HepG2 (cell line): ENCODE measurements around the gene CEACAM16. TPM values are rescaled to one million over a fixed set of nuclear protein-coding genes. Genes with fewer than 3 reads are reported as not detected.
A peak's percentile ranks its signal among the peaks of the same experiment; 100 is the strongest.

Experiments
- ARNT ChIP-seq: fragments of 450-650 bp; IDR thresholded peaks from 2 replicates; pipeline ENCODE4 v1.6.1; 2017
- BRD4 ChIP-seq: sonication (generic); formaldehyde crosslinking; IDR thresholded peaks from 2 replicates; pipeline ENCODE4 v1.4.0; 2020; ENCODE audit warnings: missing genetic modification reagents
- CHD2 ChIP-seq: IDR thresholded peaks from 2 replicates; pipeline ENCODE4 v1.6.1; 2011; ENCODE audit warnings: low read depth, low read length, improper control_type of control experiment
- CREB1 ChIP-seq, 2 experiments: fragments of 450-650 bp in 1 of 2; IDR thresholded peaks; 2 replicates each; pipeline ENCODE4 v1.6.1; 2016 to 2017; ENCODE audit warnings: control low read depth in 1 of 2, mild to moderate bottlenecking in 1 of 2, missing compliant biosample characterization in 1 of 2, missing genetic modification characterization in 1 of 2
- FLYWCH1 ChIP-seq: sonication (generic); formaldehyde crosslinking; IDR thresholded peaks from 2 replicates; pipeline ENCODE4 v1.8.1; 2023; ENCODE audit warnings: mild to moderate bottlenecking, missing genetic modification reagents
- FOSL2 ChIP-seq: sonication (generic); formaldehyde crosslinking; IDR thresholded peaks from 2 replicates; pipeline ENCODE4 v1.4.0; 2020; ENCODE audit warnings: missing genetic modification reagents
- FOXP1 ChIP-seq, 2 experiments: fragments of 450-650 bp in 1 of 2; IDR thresholded peaks; 2 replicates each; pipeline ENCODE4 v1.6.1; 2017 to 2018; ENCODE audit warnings: antibody characterized with exemption in 1 of 2
- HNRNPL ChIP-seq: fragments of 200-400 bp; formaldehyde crosslinking; IDR thresholded peaks from 2 replicates; pipeline ENCODE4 v1.6.1; 2017; ENCODE audit warnings: mild to moderate bottlenecking, low read depth, low read length
- KAT8 ChIP-seq: IDR thresholded peaks from 2 replicates; pipeline ENCODE4 v1.6.1; 2016; ENCODE audit warnings: missing genetic modification reagents, missing compliant biosample characterization
- NFKBIZ ChIP-seq: IDR thresholded peaks from 2 replicates; pipeline ENCODE4 v1.6.1; 2018; ENCODE audit warnings: missing genetic modification reagents, missing compliant biosample characterization
- SNRNP70 ChIP-seq: fragments of 200-400 bp; formaldehyde crosslinking; IDR thresholded peaks from 2 replicates; pipeline ENCODE4 v1.6.1; 2017; ENCODE audit warnings: mild to moderate bottlenecking, low read depth, low read length, moderate library complexity
- U2AF1 ChIP-seq: fragments of 200-400 bp; formaldehyde crosslinking; optimal IDR thresholded peaks from 2 replicates; pipeline ENCODE3; 2017; ENCODE audit warnings: mild to moderate bottlenecking, low read depth, low read length
- ZNF44 ChIP-seq: sonication (generic); formaldehyde crosslinking; IDR thresholded peaks from 2 replicates; pipeline ENCODE4 v1.5.1; 2020; ENCODE audit warnings: mild to moderate bottlenecking, missing genetic modification reagents
- ZNF709 ChIP-seq: sonication (generic); formaldehyde crosslinking; IDR thresholded peaks from 2 replicates; pipeline ENCODE4 v1.5.0; 2020; ENCODE audit warnings: mild to moderate bottlenecking, missing genetic modification reagents
- polyA plus RNA-seq, 8 experiments: library from polyadenylated mRNA; depleted of rRNA in 3 of 8; stranded (reverse) in 7 of 8; unstranded in 1 of 8; fragments of >200 nt; fragmentation: Illumina TruSeq in 4 of 8; extraction: Trizol in 4 of 8; gene quantifications; 2 replicates each; pipeline versions ENCODE4 v1.2.1 to v1.2.3, GENCODE V29; 2011 to 2016; ENCODE audit warnings: low read depth in 4 of 8, missing spikeins in 1 of 8, mixed read lengths in 1 of 8; ENCODE audit not compliant: insufficient read depth in 1 of 8
- total RNA-seq, 5 experiments: library from RNA; depleted of rRNA; stranded (reverse); fragments of >200 nt; fragmentation: Illumina TruSeq; extraction: Trizol; gene quantifications; 2 replicates each; pipeline ENCODE4 v1.2.3, GENCODE V29; 2016; ENCODE audit warnings: low read depth in 1 of 5
- TF ChIP-seq, protein P1 (sequence below): sonication (generic); formaldehyde crosslinking; IDR thresholded peaks from 2 replicates; pipeline ENCODE4 v1.9.0; 2022; ENCODE audit warnings: low read depth, missing genetic modification reagents
- TF ChIP-seq, protein P2 (sequence below): sonication (generic); formaldehyde crosslinking; IDR thresholded peaks from 2 replicates; pipeline ENCODE4 v1.4.0; 2020; ENCODE audit warnings: mild to moderate bottlenecking, missing genetic modification reagents
- TF ChIP-seq, protein P3 (sequence below): sonication (generic); formaldehyde crosslinking; IDR thresholded peaks from 2 replicates; pipeline ENCODE4 v1.5.0; 2020; ENCODE audit warnings: missing genetic modification reagents, mild to moderate bottlenecking, borderline replicate concordance
- TF ChIP-seq, protein P4 (sequence below): sonication (generic); formaldehyde crosslinking; conservative IDR thresholded peaks from 2 replicates; pipeline ENCODE4 v1.4.0; 2020; ENCODE audit warnings: missing genetic modification reagents

CEACAM16 gene
- total and polyA plus RNA-seq, 2 of the 13 experiments (the other 11 are each of a cell fraction or from before 2014, with no cell fraction given) = not detected

GRCh38 chr19:44694184-44694579, 4.8 kb upstream of the CEACAM16 start (continued):
- TF ChIP-seq, protein P1, sequence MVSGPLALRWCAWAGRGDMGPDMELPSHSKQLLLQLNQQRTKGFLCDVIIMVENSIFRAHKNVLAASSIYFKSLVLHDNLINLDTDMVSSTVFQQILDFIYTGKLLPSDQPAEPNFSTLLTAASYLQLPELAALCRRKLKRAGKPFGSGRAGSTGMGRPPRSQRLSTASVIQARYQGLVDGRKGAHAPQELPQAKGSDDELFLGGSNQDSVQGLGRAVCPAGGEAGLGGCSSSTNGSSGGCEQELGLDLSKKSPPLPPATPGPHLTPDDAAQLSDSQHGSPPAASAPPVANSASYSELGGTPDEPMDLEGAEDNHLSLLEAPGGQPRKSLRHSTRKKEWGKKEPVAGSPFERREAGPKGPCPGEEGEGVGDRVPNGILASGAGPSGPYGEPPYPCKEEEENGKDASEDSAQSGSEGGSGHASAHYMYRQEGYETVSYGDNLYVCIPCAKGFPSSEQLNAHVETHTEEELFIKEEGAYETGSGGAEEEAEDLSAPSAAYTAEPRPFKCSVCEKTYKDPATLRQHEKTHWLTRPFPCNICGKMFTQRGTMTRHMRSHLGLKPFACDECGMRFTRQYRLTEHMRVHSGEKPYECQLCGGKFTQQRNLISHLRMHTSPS (CRISPR knock-in tag) = 0 out of 2 replicates have a peak, but pooled peaks have one; percentile 9
- TF ChIP-seq, protein P2, sequence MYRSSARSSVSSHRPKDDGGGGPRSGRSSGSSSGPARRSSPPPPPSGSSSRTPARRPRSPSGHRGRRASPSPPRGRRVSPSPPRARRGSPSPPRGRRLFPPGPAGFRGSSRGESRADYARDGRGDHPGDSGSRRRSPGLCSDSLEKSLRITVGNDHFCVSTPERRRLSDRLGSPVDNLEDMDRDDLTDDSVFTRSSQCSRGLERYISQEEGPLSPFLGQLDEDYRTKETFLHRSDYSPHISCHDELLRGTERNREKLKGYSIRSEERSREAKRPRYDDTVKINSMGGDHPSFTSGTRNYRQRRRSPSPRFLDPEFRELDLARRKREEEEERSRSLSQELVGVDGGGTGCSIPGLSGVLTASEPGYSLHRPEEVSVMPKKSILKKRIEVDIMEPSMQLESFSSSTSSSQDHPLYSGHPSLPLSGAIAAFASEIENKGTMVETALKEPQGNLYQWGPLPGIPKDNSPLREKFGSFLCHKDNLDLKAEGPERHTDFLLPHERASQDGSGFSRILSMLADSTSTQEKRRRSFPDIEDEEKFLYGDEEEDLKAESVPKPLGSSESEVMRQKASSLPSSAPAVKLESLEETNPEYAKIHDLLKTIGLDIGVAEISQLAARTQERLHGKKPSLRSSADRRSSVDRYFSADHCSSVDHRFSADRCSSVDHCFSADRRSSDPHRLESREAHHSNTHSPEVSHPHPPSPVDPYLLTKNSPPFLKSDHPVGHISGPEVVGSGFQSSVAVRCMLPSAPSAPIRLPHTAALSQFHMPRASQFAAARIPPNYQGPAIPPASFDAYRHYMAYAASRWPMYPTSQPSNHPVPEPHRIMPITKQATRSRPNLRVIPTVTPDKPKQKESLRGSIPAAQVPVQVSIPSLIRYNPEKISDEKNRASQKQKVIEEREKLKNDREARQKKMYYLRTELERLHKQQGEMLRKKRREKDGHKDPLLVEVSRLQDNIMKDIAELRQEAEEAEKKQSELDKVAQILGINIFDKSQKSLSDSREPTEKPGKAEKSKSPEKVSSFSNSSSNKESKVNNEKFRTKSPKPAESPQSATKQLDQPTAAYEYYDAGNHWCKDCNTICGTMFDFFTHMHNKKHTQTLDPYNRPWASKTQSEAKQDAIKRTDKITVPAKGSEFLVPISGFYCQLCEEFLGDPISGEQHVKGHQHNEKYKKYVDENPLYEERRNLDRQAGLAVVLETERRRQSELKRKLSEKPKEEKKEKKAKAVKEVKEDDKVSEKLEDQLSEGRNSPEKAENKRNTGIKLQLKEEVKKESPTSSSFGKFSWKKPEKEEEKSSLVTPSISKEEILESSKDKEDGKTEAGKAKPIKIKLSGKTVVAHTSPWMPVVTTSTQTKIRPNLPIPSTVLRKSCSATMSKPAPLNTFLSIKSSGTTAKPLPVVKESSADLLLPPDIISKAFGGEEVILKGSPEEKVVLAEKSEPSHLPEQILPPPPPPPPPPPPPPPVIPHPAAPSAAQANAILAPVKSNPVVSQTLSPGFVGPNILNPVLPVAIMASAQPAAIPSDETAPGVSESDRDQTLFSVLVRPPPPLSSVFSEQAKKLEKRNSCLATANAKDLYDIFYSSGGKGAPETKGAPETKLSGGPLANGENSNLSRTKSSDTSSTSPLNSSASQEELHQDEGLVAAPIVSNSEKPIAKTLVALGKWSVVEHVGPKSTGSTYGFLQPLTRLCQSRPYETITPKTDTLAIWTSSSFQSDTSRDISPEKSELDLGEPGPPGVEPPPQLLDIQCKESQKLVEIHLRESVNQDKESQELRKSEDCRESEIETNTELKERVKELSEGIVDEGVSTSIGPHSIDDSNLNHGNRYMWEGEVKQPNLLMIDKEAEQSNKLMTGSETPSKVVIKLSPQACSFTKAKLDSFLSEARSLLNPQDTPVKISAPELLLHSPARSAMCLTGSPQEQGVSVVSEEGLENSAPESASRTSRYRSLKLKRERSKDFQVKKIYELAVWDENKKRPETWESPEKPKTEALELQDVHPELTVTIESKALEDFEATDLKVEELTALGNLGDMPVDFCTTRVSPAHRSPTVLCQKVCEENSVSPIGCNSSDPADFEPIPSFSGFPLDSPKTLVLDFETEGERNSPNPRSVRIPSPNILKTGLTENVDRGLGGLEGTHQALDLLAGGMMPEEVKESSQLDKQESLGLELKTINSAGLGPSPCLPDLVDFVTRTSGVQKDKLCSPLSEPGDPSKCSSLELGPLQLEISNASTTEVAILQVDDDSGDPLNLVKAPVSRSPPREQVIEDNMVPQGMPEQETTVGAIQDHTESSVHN (CRISPR knock-in tag) = 0 out of 2 replicates have a peak, but pooled peaks have one; percentile 31
- 0 out of 2 replicates have a peak, but pooled peaks have one; percentile 15 for TF ChIP-seq BRD4
- no peak for TF ChIP-seq CHD2
- no peak for TF ChIP-seq ARNT
- TF ChIP-seq FOSL2 = no peak
- no peak for TF ChIP-seq ZNF44
- TF ChIP-seq KAT8 (CRISPR knock-in tag) = no peak
- no peak for TF ChIP-seq SNRNP70
- TF ChIP-seq U2AF1 = no peak
- TF ChIP-seq NFKBIZ = no peak
- no peak for TF ChIP-seq HNRNPL
- no peak for TF ChIP-seq ZNF709 (CRISPR knock-in tag)
- TF ChIP-seq CREB1 (IDR thresholded peaks at IDR 0.05) = no peak
- TF ChIP-seq CREB1 (CRISPR knock-in tag; IDR thresholded peaks at IDR 0.05) = no peak
- 0 out of 2 replicates have a peak, but pooled peaks have one; percentile 31 for TF ChIP-seq FLYWCH1 (CRISPR knock-in tag)
- TF ChIP-seq, protein P3, sequence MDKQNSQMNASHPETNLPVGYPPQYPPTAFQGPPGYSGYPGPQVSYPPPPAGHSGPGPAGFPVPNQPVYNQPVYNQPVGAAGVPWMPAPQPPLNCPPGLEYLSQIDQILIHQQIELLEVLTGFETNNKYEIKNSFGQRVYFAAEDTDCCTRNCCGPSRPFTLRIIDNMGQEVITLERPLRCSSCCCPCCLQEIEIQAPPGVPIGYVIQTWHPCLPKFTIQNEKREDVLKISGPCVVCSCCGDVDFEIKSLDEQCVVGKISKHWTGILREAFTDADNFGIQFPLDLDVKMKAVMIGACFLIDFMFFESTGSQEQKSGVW = no peak
- TF ChIP-seq, protein P4, sequence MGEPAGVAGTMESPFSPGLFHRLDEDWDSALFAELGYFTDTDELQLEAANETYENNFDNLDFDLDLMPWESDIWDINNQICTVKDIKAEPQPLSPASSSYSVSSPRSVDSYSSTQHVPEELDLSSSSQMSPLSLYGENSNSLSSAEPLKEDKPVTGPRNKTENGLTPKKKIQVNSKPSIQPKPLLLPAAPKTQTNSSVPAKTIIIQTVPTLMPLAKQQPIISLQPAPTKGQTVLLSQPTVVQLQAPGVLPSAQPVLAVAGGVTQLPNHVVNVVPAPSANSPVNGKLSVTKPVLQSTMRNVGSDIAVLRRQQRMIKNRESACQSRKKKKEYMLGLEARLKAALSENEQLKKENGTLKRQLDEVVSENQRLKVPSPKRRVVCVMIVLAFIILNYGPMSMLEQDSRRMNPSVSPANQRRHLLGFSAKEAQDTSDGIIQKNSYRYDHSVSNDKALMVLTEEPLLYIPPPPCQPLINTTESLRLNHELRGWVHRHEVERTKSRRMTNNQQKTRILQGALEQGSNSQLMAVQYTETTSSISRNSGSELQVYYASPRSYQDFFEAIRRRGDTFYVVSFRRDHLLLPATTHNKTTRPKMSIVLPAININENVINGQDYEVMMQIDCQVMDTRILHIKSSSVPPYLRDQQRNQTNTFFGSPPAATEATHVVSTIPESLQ (CRISPR knock-in tag) = no peak
- no peak for TF ChIP-seq FOXP1 (IDR thresholded peaks at IDR 0.05)
- TF ChIP-seq FOXP1 (CRISPR knock-in tag; IDR thresholded peaks at IDR 0.05) = no peak
